Natural killer cell (primary cell): ENCODE results near the gene TOR1A. TPM values are rescaled to one million over a fixed set of nuclear protein-coding genes. Genes with fewer than 3 reads are reported as not detected.

Experiments used
- ATAC-seq, 3 donors: fragments of 150-1000 bp in 2 of 3; fragments of 200-7000 bp in 1 of 3; cut with Tn5 transposase; 1 replicate in 1 of 3; 2 replicates in 2 of 3; pipeline ENCODE4 v1.10.0; 2021; ENCODE audit warnings: mild to moderate bottlenecking in 2 of 3, moderate library complexity in 2 of 3
- DNase-seq, 2 donors: peaks; one replicate each; pipeline versions ENCODE4 v3.0.0 to v3.0.0-alpha.2; 2013 to 2021; ENCODE audit warnings: mixed read lengths in 1 of 2
- H3K27ac ChIP-seq: one replicate; pipeline ENCODE4 v1.5.1; 2013; ENCODE audit warnings: mild to moderate bottlenecking, low read length
- H3K27me3 ChIP-seq: one replicate; pipeline ENCODE4 v1.6.1; 2013; ENCODE audit warnings: low read length; ENCODE audit not compliant: control insufficient read depth, insufficient read depth
- H3K36me3 ChIP-seq: one replicate; pipeline ENCODE4 v1.6.1; 2013; ENCODE audit warnings: low read length; ENCODE audit not compliant: control insufficient read depth, insufficient read depth
- H3K4me1 ChIP-seq: one replicate; pipeline ENCODE4 v1.6.1; 2013; ENCODE audit warnings: low read length; ENCODE audit not compliant: control insufficient read depth, insufficient read depth
- H3K4me3 ChIP-seq: one replicate; pipeline ENCODE4 v1.5.1; 2013; ENCODE audit warnings: low read length
- H3K9me3 ChIP-seq: one replicate; pipeline ENCODE4 v1.6.1; 2013; ENCODE audit warnings: low read length; ENCODE audit not compliant: control insufficient read depth, insufficient read depth
- H3K27ac Mint-ChIP-seq, 2 donors: one replicate each; pipeline ENCODE4 v1.8.0; 2022; ENCODE audit warnings: mild to moderate bottlenecking in 2 of 2, mixed read lengths in 2 of 2, moderate library complexity in 1 of 2
- H3K27me3 Mint-ChIP-seq, 2 donors: one replicate each; pipeline ENCODE4 v1.8.0; 2022; ENCODE audit warnings: low read depth in 2 of 2, mixed read lengths in 2 of 2
- H3K36me3 Mint-ChIP-seq: one replicate; pipeline ENCODE4 v1.8.0; 2022; ENCODE audit warnings: mixed read lengths
- H3K4me1 Mint-ChIP-seq, 2 donors: one replicate each; pipeline ENCODE4 v1.8.0; 2022; ENCODE audit warnings: mixed read lengths in 2 of 2
- H3K4me3 Mint-ChIP-seq: one replicate; pipeline ENCODE4 v1.8.0; 2022; ENCODE audit warnings: mild to moderate bottlenecking, moderate library complexity, mixed read lengths
- H3K9me3 Mint-ChIP-seq, 2 donors: one replicate each; pipeline ENCODE4 v1.8.0; 2022; ENCODE audit warnings: mixed read lengths in 2 of 2
- WGBS: methylation state at CpG from one replicate; pipeline ENCODE4 v1.1.7; 2013; ENCODE audit warnings: missing lambda C conversion rate; ENCODE audit not compliant: insufficient coverage; 5-methylcytosine and 5-hydroxymethylcytosine counted together
- intact Hi-C: fragments of 100-400 bp; cut with micrococcal nuclease; formaldehyde crosslinking; loops from one replicate; pipeline ENCODE4 v1.14.2; 2022
- total RNA-seq, 4 donors: library from RNA; stranded (reverse); fragments of 120-200 nt in 1 of 4; gene quantifications; one replicate each; pipeline versions ENCODE4 v1.2.3 to v1.2.4, GENCODE V29; 2013 to 2022
- TF ChIP-seq, protein P1 (sequence below): fragments of 200-600 bp; IDR thresholded peaks from one replicate; pipeline ENCODE4 v1.8.0; 2022; ENCODE audit warnings: antibody characterized with exemption

Gene TOR1A
- total RNA-seq, 3 donors from 2014 or later (not counting 1 experiment from before 2014, with no cell fraction given): 26.1 to 36.4 (median 34.8) TPM

DNA sequence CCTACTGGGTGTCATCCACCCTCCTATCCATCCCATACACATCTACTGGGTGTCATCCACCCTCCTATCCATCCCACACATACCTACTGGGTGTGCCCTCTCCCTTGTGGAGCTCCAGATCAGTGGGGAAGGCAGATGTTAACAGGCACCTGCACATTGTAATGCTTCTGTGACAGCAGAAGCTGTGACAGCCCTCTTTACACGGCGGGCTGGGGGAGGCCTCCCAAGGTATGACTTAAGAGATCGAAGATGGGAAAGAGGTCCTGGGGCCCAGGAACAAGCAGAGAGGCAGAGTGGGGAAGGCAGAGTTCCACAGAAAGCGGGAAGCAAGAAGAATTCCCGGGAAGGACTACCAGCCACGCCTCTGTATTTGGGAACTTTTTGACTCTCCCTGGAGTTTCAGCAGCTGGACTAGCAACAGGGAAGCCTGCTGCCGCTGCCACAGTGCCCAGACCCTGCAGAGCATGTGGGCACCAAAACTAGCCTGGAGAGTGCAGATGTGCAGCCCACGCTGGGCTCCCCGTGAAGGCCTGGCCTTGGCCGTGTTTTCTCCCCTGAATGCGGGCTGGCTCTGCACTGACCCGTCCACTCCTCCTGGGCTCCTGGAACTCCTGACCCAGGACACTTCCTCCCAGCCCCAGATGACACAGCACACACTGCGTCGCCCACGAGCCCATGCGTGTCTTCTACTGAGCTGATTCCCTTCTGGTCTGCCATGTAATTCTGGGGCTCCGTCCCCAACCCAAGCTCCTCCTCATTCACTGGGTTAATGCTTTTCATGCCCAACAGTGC lies 9.3 kb downstream of the TOR1A start:
- Mint-ChIP-seq H3K4me3 (no peak overlapping the region), H3K36me3 (peaks cover 8% of the 10 kb centered on the region), H3K9me3 (no peaks in the 10 kb centered on the region), H3K27me3 (no peaks in the 10 kb centered on the region), H3K27ac (no peak overlapping the region), H3K4me1 (peaks cover 18 to 21% of the 10 kb centered on the region in 2 donors)
- Histone ChIP-seq H3K4me3 (no peak overlapping the region), H3K9me3 (no peaks in the 10 kb centered on the region), H3K4me1 (no peaks in the 10 kb centered on the region), H3K36me3 (peaks cover 67% of the 10 kb centered on the region), H3K27me3 (no peaks in the 10 kb centered on the region), H3K27ac (no peak overlapping the region)
- ATAC-seq: no peak
- no peak for DNase-seq
- TF ChIP-seq, protein P1, sequence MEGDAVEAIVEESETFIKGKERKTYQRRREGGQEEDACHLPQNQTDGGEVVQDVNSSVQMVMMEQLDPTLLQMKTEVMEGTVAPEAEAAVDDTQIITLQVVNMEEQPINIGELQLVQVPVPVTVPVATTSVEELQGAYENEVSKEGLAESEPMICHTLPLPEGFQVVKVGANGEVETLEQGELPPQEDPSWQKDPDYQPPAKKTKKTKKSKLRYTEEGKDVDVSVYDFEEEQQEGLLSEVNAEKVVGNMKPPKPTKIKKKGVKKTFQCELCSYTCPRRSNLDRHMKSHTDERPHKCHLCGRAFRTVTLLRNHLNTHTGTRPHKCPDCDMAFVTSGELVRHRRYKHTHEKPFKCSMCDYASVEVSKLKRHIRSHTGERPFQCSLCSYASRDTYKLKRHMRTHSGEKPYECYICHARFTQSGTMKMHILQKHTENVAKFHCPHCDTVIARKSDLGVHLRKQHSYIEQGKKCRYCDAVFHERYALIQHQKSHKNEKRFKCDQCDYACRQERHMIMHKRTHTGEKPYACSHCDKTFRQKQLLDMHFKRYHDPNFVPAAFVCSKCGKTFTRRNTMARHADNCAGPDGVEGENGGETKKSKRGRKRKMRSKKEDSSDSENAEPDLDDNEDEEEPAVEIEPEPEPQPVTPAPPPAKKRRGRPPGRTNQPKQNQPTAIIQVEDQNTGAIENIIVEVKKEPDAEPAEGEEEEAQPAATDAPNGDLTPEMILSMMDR: no peak
- intact Hi-C loops: no loop called here
- 95% methylated on average over 17 of the region's 17 CpGs for WGBS

DNA sequence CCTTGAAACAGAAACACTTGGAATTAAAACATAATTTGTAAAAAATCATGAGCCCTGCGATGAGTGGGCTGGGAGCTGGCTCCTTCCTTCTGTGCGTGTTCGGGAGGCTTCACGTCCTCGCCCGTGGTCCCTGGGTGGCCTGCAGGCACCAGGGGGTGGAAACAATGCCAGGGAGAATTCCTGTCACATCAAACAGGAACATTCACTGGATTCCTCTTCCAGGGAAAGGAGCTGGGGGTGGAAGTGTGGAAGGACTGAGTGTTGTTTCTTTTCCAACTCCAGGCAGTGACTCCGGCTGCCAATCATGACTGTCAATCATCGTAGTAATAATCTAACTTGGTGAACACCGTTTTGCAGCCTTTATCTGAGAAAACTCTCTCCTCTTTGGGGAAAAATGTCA lies 10.3 kb downstream of the TOR1A start:
- Mint-ChIP-seq H3K4me1 (peaks cover 13 to 18% of the 10 kb centered on the region in 2 donors), H3K4me3 (no peak overlapping the region), H3K36me3 (peaks cover 8% of the 10 kb centered on the region), H3K27ac (no peak overlapping the region), H3K27me3 (no peaks in the 10 kb centered on the region), H3K9me3 (no peaks in the 10 kb centered on the region)
- Histone ChIP-seq H3K27ac (no peak overlapping the region), H3K4me1 (no peaks in the 10 kb centered on the region), H3K9me3 (no peaks in the 10 kb centered on the region), H3K36me3 (peaks cover 70% of the 10 kb centered on the region), H3K4me3 (no peak overlapping the region), H3K27me3 (no peaks in the 10 kb centered on the region)
- 96% methylated on average over 9 of the region's 9 CpGs for WGBS
- no peak for ATAC-seq
- TF ChIP-seq, protein P1: no peak
- no peak for DNase-seq
- intact Hi-C loops: no loop called here

DNA sequence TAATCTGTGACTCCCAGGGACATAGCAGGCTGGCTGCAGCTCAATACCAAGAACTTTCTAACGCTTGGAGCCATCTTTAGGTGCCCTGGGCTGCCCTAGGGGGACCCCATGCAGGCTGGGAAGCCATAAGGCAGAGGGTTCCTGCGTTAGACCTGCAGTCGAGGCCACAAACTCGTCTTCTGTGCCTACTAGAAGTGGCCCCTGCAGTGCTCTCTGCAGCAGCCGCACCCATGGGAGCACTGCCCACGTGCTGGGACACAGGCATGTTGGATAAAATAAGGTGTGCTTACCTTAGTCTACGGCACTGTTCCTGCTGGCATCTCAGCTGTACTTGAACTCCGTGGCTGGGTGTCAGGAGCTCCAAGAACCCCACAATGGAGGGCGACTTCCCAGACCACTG lies 11.6 kb downstream of the TOR1A start:
- H3K36me3 ChIP-seq: peaks cover 64% of the 10 kb centered on the region
- WGBS: 96% methylated on average over 9 of the region's 9 CpGs
- no peaks in the 10 kb centered on the region for H3K4me1 ChIP-seq
- no peak for ATAC-seq
- H3K27ac ChIP-seq: no peak overlapping the region
- no peak overlapping the region for H3K4me3 ChIP-seq
- TF ChIP-seq, protein P1: no peak
- Mint-ChIP-seq H3K36me3 (peaks cover 8% of the 10 kb centered on the region), H3K4me1 (peaks cover 9 to 16% of the 10 kb centered on the region in 2 donors), H3K27me3 (no peaks in the 10 kb centered on the region), H3K4me3 (no peak overlapping the region), H3K27ac (peak overlapping the region in 1 of 2 donors; percentile 22), H3K9me3 (no peaks in the 10 kb centered on the region)
- intact Hi-C loops: no loop called here
- no peaks in the 10 kb centered on the region for H3K27me3 ChIP-seq
- DNase-seq: no peak
- H3K9me3 ChIP-seq: no peaks in the 10 kb centered on the region

DNA sequence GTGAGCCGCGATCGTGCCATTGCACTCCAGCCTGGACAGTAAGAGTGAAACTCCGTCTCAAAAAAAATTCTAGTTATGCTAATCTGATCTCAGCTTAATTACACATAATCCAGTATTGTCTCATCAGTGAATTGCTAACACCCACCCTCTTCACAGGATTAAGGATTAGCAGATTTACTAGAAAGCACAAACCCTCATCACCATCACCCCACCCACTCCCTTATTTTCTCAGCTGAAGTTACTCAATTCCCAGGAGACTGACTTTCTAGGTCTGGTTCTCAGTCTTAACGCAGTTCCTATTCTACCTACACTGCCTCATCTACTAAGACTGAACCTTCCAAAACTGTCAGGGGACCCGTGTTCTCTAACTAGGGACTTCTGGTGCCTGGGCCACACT lies 12.0 kb downstream of the TOR1A start:
- intact Hi-C loops: no loop called here
- Histone ChIP-seq H3K27ac (no peak overlapping the region), H3K27me3 (no peaks in the 10 kb centered on the region), H3K4me3 (no peak overlapping the region), H3K36me3 (peaks cover 66% of the 10 kb centered on the region), H3K4me1 (no peaks in the 10 kb centered on the region), H3K9me3 (no peaks in the 10 kb centered on the region)
- Mint-ChIP-seq H3K4me1 (peaks cover 9 to 16% of the 10 kb centered on the region in 2 donors), H3K27ac (peak overlapping the region in 1 of 2 donors; percentile 22), H3K4me3 (no peak overlapping the region), H3K27me3 (no peaks in the 10 kb centered on the region), H3K36me3 (peaks cover 8% of the 10 kb centered on the region), H3K9me3 (no peaks in the 10 kb centered on the region)
- ATAC-seq (no peak), DNase-seq (no peak)
- 82% methylated on average over 6 of the region's 6 CpGs for WGBS
- TF ChIP-seq, protein P1: no peak
